Fibroblast of upper back skin (primary cell): ENCODE results near the gene CCR2.

Experiments used
- DNase-seq: peaks from one replicate; pipeline ENCODE4 v3.0.0-alpha.2; 2013

CCR2 gene

GRCh38 chr3:46356276-46356675 is 2.4 kb downstream of the CCR2 start:
- no peak for DNase-seq

- DNase-seq: no peak
Measured at GRCh38 chr3:46356909-46357308, 3.0 kb downstream of the CCR2 start.

- DNase-seq: no peak
Measured at GRCh38 chr3:46358466-46358865, 4.6 kb downstream of the CCR2 start.

GRCh38 chr3:46359733-46360493 is 6.0 kb downstream of the CCR2 start:
- peak; percentile 9 for DNase-seq

GRCh38 chr3:46360907-46361306 is 7.0 kb downstream of the CCR2 start:
- DNase-seq: no peak

- peak; percentile 5 for DNase-seq
Measured at GRCh38 chr3:46361408-46362283, 7.7 kb downstream of the CCR2 start.

- no peak for DNase-seq
Measured at GRCh38 chr3:46365041-46365440, 11.1 kb downstream of the CCR2 start.

GRCh38 chr3:46365737-46366524 is 12.0 kb downstream of the CCR2 start:
- no peak for DNase-seq

- DNase-seq: no peak
Measured at GRCh38 chr3:46367811-46368210, 13.9 kb downstream of the CCR2 start.

GRCh38 chr3:46368569-46368968 is 14.7 kb downstream of the CCR2 start:
- DNase-seq: no peak

GRCh38 chr3:46369151-46369550 is 15.2 kb downstream of the CCR2 start:
- DNase-seq: no peak

GRCh38 chr3:46369675-46370132 is 15.8 kb downstream of the CCR2 start:
- no peak for DNase-seq

- DNase-seq: no peak
Measured at GRCh38 chr3:46370839-46371518, 17.1 kb downstream of the CCR2 start, which contains the start of gene CCR5. Gene CCR5, plus strand, starts transcription at chr3:46370946. Its CDS starts 1,957 bp downstream, at chr3:46372903.

GRCh38 chr3:46371519-46372340 is 17.8 kb downstream of the CCR2 start:
- no peak for DNase-seq

- no peak for DNase-seq
Measured at GRCh38 chr3:46372492-46373359, 18.8 kb downstream of the CCR2 start.

- DNase-seq: no peak
Measured at GRCh38 chr3:46374755-46375154, 20.8 kb downstream of the CCR2 start.

GRCh38 chr3:46375218-46375617 is 21.3 kb downstream of the CCR2 start:
- no peak for DNase-seq

- no peak for DNase-seq
Measured at GRCh38 chr3:46375814-46376213, 21.9 kb downstream of the CCR2 start.

- peak; percentile 34 for DNase-seq
Measured at GRCh38 chr3:46378426-46378942, 24.6 kb downstream of the CCR2 start.
